GM12801 (cell line): ENCODE measurements around the gene OR2T12.

Source experiments
- CTCF ChIP-seq: IDR thresholded peaks from one replicate; pipeline ENCODE4 v1.5.1; 2011; ENCODE audit warnings: control low read depth; ENCODE audit not compliant: insufficient read length; ENCODE audit errors: extremely low read depth

The OR2T12 gene

GRCh38 chr1:248268178-248268577 is 35.0 kb downstream of the OR2T12 start:
- no peak for TF ChIP-seq CTCF

GRCh38 chr1:248243204-248243603 is 60.0 kb downstream of the OR2T12 start:
- TF ChIP-seq CTCF = no peak
